ENCODE measurements around the gene ADIPOR2.
"Not testable (repeated sequence)": the region's sequence is repeated elsewhere in the genome, so short reads cannot be mapped to it uniquely, and the experiment has no call there.

The ADIPOR2 gene

DNA sequence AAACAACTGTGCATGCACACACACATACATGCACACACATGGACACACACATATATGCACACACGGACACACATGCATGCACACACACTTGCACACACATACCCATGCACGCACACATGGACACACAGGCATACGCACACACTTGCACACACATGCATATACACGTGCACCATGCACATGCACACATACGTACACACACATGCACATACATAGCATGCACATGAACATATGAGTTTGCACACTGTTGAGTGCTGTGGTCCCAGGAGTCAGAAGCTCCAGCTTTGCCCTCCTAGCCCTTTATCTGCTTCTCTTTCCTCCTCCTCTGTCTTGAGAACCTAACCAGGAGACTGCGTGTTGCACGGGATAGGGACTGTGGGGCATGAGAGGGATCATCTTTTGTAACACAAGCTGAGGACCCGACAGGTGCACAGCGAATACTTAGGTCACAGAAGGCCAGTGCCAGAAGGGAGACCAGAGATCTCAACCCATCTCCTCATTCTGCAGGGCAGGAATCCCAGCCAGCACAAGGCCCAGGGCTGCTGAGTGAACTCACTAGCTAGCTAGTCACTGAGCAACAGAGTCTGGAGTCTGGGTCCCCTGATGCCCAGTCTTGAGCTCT is 126.0 kb downstream of the ADIPOR2 start:
- no peak for DNase-seq

DNA sequence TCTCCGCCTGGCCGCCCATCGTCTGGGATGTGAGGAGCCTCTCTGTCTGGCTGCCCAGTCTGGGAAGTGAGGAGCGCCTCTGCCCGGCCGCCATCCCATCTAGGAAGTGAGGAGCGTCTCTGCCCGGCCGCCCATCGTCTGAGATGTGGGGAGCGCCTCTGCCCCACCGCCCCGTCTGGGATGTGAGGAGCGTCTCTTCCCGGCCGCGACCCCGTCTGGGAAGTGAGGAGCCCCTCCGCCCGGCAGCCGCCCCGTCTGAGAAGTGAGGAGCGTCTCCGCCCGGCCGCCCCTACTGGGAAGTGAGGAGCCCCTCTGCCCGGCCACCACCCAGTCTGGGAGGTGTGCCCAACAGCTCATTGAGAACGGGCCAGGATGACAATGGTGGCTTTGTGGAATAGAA is 127.1 kb downstream of the ADIPOR2 start:
- DNase-seq = not testable (repeated sequence)

- peak in 1 of 3 donors; percentile 16 for DNase-seq
Observed at GRCh38 chr12:1819050-1819449, 128.2 kb downstream of the ADIPOR2 start.

GRCh38 chr12:1819571-1819970 is 128.7 kb downstream of the ADIPOR2 start:
- DNase-seq = no peak

DNA sequence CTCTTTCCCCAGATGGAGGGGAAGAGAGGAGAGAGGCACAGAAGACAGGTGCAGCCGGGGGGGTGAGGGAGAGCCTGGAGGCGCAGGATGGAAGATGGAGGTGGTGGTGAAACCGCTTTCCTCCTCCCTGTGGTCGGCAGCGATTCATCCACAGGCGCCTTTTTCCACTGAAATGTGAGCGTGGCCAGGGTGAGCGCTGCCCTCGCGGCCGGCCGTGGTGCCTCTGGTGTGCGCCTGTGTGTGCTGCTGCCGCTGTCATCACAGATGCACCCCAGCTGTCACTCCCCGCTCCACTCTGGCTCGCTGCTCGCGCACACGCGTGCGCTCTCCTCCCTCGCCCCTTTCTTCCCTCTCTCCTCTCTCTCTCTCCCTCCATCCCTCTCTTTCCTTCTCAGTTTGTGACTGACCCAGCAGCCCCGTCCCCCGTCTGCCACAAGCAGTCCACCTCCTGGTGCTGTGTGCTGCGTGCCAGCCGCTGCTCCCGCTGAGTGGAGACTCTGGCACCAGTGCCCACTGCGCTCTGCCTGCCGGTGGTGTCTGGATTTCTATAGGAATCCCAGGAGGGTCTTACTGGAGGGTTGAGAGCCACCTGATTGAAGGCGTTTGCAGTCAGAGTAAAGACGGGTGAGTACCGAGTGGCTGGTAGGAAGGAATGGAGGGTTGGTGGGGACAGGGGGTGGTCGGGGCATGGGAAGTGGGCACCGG is 129.5 kb downstream of the ADIPOR2 start, which contains the start of gene LRTM2:
LRTM2 (plus strand) TSS at position 375 of the 705 bp plus-strand sequence. CDS start 7,584 bp downstream, outside the sequence.
- peak in 1 of 3 donors; percentile 32 for DNase-seq

DNA sequence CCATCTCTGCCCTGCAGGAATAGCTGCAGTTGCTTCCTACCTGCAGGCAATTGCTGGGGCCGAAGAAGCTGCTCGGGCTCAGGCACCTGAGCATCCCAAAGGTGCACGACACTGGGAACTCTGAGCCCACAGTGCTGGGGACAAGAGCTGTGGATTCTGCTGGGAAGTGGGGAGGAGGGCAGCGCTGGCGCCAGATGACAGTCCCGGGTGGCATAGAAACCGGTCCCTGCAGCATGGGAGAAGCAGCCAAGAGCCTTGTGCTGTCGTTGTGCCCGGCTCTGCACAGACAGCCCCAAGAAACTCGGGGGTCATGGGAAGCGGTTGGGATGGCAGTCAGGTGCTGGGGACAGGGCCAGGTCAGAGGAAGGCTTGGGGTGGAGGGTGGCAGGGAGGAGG is 130.0 kb downstream of the ADIPOR2 start:
- DNase-seq = no peak

DNA sequence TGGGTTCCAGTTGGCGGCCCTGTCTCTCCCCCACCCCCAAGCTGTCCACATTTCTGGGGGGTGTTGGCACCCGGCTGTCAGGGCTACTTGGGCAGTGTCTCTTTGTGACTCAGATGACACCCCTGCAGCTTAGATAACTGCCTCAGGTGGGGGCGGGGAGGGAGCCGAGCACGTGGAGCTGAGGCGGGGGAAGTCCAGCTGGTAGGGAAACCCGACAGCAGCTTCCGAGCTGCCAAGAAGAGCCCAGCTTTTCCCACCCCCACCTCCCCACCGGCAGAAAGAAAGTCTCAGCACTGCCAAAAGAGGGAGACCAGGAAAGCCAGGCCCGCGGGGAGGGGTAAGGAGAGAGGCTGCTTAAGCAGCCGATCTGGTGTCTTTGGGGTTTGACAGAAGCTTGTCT is 130.9 kb downstream of the ADIPOR2 start:
- DNase-seq = peak; percentile 52 to 81 (median 62)

GRCh38 chr12:1822699-1823098 is 131.8 kb downstream of the ADIPOR2 start:
- DNase-seq = no peak

GRCh38 chr12:1823237-1823636 is 132.4 kb downstream of the ADIPOR2 start:
- no peak for DNase-seq

- no peak for DNase-seq
Observed at GRCh38 chr12:1825382-1826102, 134.7 kb downstream of the ADIPOR2 start.

DNA sequence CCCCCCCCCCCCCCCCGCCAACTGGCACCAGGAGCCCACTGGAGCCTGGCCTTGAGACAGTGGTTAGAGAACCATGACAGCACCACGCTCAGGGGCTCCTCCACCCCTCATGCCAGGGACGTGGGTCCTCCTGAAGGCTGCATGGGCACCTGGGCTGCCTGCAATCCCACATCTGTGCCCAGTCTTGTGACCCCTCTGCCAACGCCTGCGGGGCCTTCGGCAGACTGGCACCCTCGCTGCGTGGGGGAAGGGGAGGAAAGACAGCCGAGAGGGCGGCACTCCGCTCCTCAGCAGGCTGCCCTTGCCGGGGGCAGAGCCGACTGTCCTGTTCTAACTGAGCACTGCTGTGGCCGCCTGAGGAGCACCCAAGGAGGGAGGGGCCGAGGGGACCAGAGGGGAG is 135.5 kb downstream of the ADIPOR2 start:
- no peak for DNase-seq

GRCh38 chr12:1826867-1827705 is 136.2 kb downstream of the ADIPOR2 start:
- DNase-seq = no peak

GRCh38 chr12:1827826-1828805 is 137.2 kb downstream of the ADIPOR2 start:
- DNase-seq = no peak

DNA sequence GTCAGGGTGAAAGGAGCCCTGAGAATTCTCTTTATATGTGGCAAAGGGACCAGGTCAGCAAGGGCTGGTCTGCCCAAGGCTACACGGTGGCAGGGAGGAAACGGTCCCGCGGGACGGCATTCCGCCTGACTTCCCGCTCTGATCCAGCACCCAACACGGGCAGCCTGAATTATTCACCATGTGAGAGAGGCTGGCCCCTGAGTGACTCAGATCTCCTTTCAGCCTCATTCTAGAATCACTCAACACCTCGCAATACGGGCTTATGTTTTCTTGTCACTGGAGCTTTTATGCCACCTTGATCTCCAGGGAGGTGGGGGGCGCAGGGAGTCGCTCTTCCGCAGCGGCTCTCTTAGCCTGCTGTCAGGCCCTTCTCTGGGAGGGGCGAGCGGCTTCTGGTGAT is 138.0 kb downstream of the ADIPOR2 start:
- DNase-seq = no peak

DNA sequence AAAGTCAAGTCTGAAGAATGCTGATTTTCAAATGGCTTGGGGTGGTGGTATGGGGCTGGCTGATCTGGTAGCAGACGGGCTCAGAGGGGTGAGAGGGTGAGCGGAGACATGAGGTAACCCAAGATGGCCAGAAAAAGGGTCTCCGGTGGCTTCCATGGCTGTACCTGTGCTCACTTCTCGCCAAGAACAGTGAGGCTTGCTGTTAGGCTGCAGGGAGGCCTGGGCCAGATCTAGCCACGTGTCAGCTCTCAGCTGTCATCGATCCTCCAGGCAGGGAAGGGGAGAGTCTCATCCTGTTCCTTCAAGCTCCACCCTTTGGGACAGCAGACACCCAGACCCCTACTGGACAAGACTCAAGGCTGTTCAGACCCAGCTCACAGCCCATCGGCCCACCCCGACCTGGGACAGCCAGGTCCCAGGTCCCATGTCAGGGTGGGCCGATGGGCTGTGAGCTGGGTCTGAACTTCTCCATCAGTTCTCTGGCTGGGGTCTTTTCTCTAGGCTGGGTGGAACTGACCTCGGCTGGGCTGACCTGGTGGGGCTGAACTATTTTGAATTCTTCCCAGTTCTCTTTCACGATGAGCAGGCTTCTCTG is 138.5 kb downstream of the ADIPOR2 start:
- DNase-seq = no peak

DNA sequence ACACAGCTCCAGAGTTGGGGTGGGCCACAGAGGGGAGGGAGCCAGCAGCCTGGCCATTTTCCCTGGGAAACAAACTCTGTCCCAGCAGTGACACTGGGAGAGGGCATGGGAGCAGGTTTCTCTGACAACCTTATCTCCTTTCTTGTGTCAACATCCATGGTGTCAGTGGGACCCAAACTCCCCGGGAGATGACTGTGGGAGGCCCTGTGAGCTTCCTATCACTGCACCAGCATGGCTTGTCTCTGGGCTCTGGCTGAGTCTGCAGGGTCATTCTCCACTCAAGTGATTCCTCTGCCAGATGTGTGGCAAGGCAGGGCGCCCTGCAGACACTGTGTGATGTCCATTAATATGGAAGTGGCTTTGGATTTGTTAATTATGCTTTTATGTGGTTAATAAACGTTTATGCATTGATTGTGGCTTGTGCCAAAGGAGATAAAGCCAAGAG is 139.6 kb downstream of the ADIPOR2 start:
- DNase-seq = no peak

- peak; percentile 51 to 83 (median 74) for DNase-seq
Observed at GRCh38 chr12:1830981-1831963, 140.4 kb downstream of the ADIPOR2 start.

GRCh38 chr12:1832801-1833595 is 142.1 kb downstream of the ADIPOR2 start:
- DNase-seq = no peak

DNA sequence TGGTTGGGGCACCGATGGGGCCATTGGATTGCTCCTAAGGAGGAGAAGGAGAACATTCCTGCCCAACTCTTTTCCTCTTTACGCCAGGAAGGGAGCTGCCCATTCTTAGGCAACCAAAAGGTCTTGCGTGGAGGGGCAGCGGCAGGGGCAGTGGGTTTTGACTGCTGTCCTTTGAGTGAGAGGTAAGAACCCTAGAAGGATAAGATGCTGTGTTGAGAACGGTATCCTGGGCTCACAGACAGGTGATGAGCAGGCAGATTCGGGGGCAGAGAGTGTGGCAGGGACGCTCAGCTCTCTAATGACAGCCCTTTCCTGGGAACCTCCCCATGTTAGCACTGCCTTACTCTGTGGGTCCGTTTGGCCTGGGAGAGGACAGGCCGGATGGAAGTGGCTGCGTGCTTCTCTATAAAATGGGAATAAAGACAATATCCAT is 142.7 kb downstream of the ADIPOR2 start:
- DNase-seq = no peak
